ENCODE measurements around the gene DDX52. TPM values are rescaled to one million over a fixed set of nuclear protein-coding genes. Genes with fewer than 3 reads are reported as not detected.
"Not testable (repeated sequence)": the region's sequence is repeated elsewhere in the genome, so short reads cannot be mapped to it uniquely, and the experiment has no call there.

Gene DDX52
- total RNA-seq, 1 donor from 2014 or later: 55.1 TPM

DNA sequence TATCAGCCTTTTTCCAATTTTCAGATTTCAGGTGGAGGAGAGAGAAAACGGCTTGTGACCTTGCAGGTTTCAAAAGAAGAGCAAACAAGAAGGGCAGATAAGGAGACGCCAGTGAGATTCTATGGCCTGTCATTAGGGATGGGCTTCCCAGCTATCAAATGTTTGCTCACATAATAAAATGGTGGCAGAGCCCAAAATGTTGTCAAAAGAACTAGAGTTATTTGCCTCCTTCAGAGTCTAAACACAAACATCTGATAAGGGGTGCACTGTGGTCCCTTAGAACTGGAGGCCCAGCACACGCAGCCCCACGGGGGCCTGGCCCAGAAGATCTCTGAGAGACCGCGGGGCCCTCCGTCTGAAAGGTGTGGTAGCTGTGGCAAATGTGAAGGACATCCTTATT, 46.1 kb upstream of the DDX52 start:
- Histone ChIP-seq H4K20me1 (ENCODE audit: insufficient read depth, low read length) (no peaks in the 10 kb centered on the region), H3K4me2 (ENCODE audit: low read length) (no peak overlapping the region), H3K4me1 (ENCODE audit: insufficient read depth, low read length) (no peaks in the 10 kb centered on the region), H3K9me3 (ENCODE audit: insufficient read depth, low read depth, low read length) (no peaks in the 10 kb centered on the region), H3K27ac (ENCODE audit: low read depth, low read length) (no peak overlapping the region), H3K36me3 (ENCODE audit: insufficient read depth, low read length) (no peaks in the 10 kb centered on the region), H3K27me3 (ENCODE audit: insufficient read depth, low read length) (peaks cover 2% of the 10 kb centered on the region), H3K79me2 (ENCODE audit: insufficient read depth, low read length) (no peaks in the 10 kb centered on the region), H2AFZ (ENCODE audit: low read depth, low read length) (no peak overlapping the region), H3K9ac (ENCODE audit: low read length) (no peak overlapping the region), H3K4me3 (ENCODE audit: insufficient read depth, low read depth, low read length) (no peak overlapping the region)
- Mint-ChIP-seq H3K9me3 (ENCODE audit: unreplicated experiment) (no peaks in the 10 kb centered on the region), H3K27ac (ENCODE audit: unreplicated experiment) (no peak overlapping the region), H3K4me1 (ENCODE audit: low read depth, unreplicated experiment) (no peaks in the 10 kb centered on the region), H3K27me3 (ENCODE audit: low read depth, unreplicated experiment) (peaks cover 19% of the 10 kb centered on the region), H3K36me3 (ENCODE audit: low read depth, unreplicated experiment) (peaks cover 4% of the 10 kb centered on the region), H3K4me3 (ENCODE audit: unreplicated experiment) (no peak overlapping the region)
- TF ChIP-seq, protein P1, sequence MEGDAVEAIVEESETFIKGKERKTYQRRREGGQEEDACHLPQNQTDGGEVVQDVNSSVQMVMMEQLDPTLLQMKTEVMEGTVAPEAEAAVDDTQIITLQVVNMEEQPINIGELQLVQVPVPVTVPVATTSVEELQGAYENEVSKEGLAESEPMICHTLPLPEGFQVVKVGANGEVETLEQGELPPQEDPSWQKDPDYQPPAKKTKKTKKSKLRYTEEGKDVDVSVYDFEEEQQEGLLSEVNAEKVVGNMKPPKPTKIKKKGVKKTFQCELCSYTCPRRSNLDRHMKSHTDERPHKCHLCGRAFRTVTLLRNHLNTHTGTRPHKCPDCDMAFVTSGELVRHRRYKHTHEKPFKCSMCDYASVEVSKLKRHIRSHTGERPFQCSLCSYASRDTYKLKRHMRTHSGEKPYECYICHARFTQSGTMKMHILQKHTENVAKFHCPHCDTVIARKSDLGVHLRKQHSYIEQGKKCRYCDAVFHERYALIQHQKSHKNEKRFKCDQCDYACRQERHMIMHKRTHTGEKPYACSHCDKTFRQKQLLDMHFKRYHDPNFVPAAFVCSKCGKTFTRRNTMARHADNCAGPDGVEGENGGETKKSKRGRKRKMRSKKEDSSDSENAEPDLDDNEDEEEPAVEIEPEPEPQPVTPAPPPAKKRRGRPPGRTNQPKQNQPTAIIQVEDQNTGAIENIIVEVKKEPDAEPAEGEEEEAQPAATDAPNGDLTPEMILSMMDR (IDR thresholded peaks at IDR 0.05; ENCODE audit: insufficient read depth, low read depth, low read length): no peak
- TF ChIP-seq EZH2 (IDR thresholded peaks at IDR 0.05; ENCODE audit: insufficient read depth, low read length): no peak
- FAIRE-seq (no peak), DNase-seq (ENCODE audit: low read depth) (no peak)

DNA sequence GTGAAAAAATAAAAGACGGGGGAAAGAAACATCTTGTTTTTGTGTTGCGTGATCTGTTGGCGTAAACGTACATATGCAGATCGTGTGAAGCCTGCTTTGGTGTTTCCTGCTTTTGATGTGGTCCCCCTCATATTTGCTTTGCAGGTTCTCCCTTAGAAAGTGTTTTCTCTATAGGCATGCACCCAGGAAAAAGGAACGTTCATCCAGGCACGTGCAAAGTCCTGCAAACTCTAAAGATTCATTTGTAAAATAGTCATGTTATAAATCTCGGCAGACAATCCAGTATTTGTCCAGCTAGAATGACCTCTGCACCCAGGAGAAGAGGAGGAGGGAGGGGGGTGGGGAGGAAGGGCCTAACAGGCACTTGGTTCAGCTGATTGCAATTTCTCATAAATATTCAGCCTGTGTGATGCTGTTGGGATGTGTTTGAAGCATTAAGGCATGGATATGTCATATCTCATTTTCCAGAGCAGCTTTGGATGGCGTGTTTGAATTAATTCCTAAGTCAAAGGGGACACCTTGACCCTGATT, 40.3 kb upstream of the DDX52 start:
- Mint-ChIP-seq H3K4me1 (ENCODE audit: low read depth, unreplicated experiment) (no peaks in the 10 kb centered on the region), H3K4me3 (ENCODE audit: unreplicated experiment) (no peak overlapping the region), H3K27ac (ENCODE audit: unreplicated experiment) (no peak overlapping the region), H3K36me3 (ENCODE audit: low read depth, unreplicated experiment) (peaks cover 5% of the 10 kb centered on the region), H3K27me3 (ENCODE audit: low read depth, unreplicated experiment) (peaks cover 7% of the 10 kb centered on the region), H3K9me3 (ENCODE audit: unreplicated experiment) (no peaks in the 10 kb centered on the region)
- H3K79me2 ChIP-seq (ENCODE audit: insufficient read depth, low read length): no peaks in the 10 kb centered on the region
- H4K20me1 ChIP-seq (ENCODE audit: insufficient read depth, low read length): no peaks in the 10 kb centered on the region
- H3K9me3 ChIP-seq (ENCODE audit: insufficient read depth, low read depth, low read length): no peaks in the 10 kb centered on the region
- DNase-seq (ENCODE audit: low read depth) (no peak), FAIRE-seq (no peak)
- H3K4me2 ChIP-seq (ENCODE audit: low read length): no peak overlapping the region
- no peak overlapping the region for H3K4me3 ChIP-seq (ENCODE audit: insufficient read depth, low read depth, low read length)
- no peaks in the 10 kb centered on the region for H3K36me3 ChIP-seq (ENCODE audit: insufficient read depth, low read length)
- H2AFZ ChIP-seq (ENCODE audit: low read depth, low read length): no peak overlapping the region
- no peak overlapping the region for H3K27ac ChIP-seq (ENCODE audit: low read depth, low read length)
- H3K4me1 ChIP-seq (ENCODE audit: insufficient read depth, low read length): no peaks in the 10 kb centered on the region
- H3K9ac ChIP-seq (ENCODE audit: low read length): no peak overlapping the region
- H3K27me3 ChIP-seq (ENCODE audit: insufficient read depth, low read length): peaks cover under 1% of the 10 kb centered on the region
- TF ChIP-seq EZH2 (IDR thresholded peaks at IDR 0.05; ENCODE audit: insufficient read depth, low read length): no peak
- TF ChIP-seq, protein P1 (IDR thresholded peaks at IDR 0.05; ENCODE audit: insufficient read depth, low read depth, low read length): no peak

DNA sequence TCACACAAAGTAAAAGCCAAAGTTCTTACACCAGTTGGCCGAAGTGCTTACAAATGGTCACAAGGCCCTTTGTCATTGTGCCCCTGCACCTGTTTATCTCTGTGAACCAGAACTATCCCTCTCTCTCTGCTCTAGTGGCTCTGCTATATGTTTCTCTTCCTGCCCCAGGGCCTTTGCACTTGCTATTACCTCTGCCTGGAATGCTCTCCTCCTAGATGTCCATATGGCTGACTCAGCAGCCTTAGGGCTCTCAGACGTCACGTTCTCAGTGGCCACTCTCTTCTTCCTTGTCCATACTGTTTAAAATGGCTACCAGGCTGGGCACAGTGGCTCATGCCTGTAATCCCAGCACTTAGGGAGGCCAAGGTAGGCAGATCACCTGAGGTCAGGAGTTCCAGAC, 38.8 kb upstream of the DDX52 start:
- Histone ChIP-seq H3K9me3 (ENCODE audit: insufficient read depth, low read depth, low read length) (no peaks in the 10 kb centered on the region), H3K4me3 (ENCODE audit: insufficient read depth, low read depth, low read length) (no peak overlapping the region), H2AFZ (ENCODE audit: low read depth, low read length) (no peak overlapping the region), H3K4me2 (ENCODE audit: low read length) (no peak overlapping the region), H3K79me2 (ENCODE audit: insufficient read depth, low read length) (no peaks in the 10 kb centered on the region), H3K9ac (ENCODE audit: low read length) (no peak overlapping the region), H3K27me3 (ENCODE audit: insufficient read depth, low read length) (peaks cover 3% of the 10 kb centered on the region), H4K20me1 (ENCODE audit: insufficient read depth, low read length) (no peaks in the 10 kb centered on the region), H3K36me3 (ENCODE audit: insufficient read depth, low read length) (no peaks in the 10 kb centered on the region), H3K4me1 (ENCODE audit: insufficient read depth, low read length) (no peaks in the 10 kb centered on the region), H3K27ac (ENCODE audit: low read depth, low read length) (no peak overlapping the region)
- no peak for DNase-seq (ENCODE audit: low read depth)
- peaks cover 5% of the 10 kb centered on the region for H3K36me3 Mint-ChIP-seq (ENCODE audit: low read depth, unreplicated experiment)
- H3K27me3 Mint-ChIP-seq (ENCODE audit: low read depth, unreplicated experiment): peaks cover 5% of the 10 kb centered on the region
- no peak overlapping the region for H3K4me3 Mint-ChIP-seq (ENCODE audit: unreplicated experiment)
- TF ChIP-seq EZH2 (IDR thresholded peaks at IDR 0.05; ENCODE audit: insufficient read depth, low read length): no peak
- TF ChIP-seq, protein P1 (IDR thresholded peaks at IDR 0.05; ENCODE audit: insufficient read depth, low read depth, low read length): no peak
- no peak overlapping the region for H3K27ac Mint-ChIP-seq (ENCODE audit: unreplicated experiment)
- peaks cover 2% of the 10 kb centered on the region for H3K9me3 Mint-ChIP-seq (ENCODE audit: unreplicated experiment)
- H3K4me1 Mint-ChIP-seq (ENCODE audit: low read depth, unreplicated experiment): no peaks in the 10 kb centered on the region
- no peak for FAIRE-seq

DNA sequence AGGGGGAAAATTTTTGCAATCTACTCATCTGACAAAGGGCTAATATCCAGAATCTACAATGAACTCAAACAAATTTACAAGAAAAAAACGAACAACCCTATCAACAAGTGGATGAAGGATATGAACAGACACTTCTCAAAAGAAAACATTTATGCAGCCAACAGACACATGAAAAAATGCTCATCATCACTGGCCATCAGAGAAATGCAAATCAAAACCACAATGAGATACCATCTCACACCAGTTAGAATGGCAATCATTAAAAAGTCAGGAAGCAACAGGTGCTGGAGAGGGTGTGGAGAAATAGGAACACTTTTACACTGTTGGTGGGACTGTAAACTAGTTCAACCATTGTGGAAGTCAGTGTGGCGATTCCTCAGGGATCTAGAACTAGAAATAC, 36.7 kb upstream of the DDX52 start:
- not testable (repeated sequence) for H3K9me3 Mint-ChIP-seq (ENCODE audit: unreplicated experiment); H3K9me3 ChIP-seq (ENCODE audit: insufficient read depth, low read depth, low read length); H3K27ac ChIP-seq (ENCODE audit: low read depth, low read length); H3K27me3 Mint-ChIP-seq (ENCODE audit: low read depth, unreplicated experiment); H3K4me1 Mint-ChIP-seq (ENCODE audit: low read depth, unreplicated experiment); H2AFZ ChIP-seq (ENCODE audit: low read depth, low read length); H3K79me2 ChIP-seq (ENCODE audit: insufficient read depth, low read length); FAIRE-seq; H3K36me3 Mint-ChIP-seq (ENCODE audit: low read depth, unreplicated experiment); DNase-seq (ENCODE audit: low read depth); H3K4me1 ChIP-seq (ENCODE audit: insufficient read depth, low read length); H3K4me2 ChIP-seq (ENCODE audit: low read length); H3K4me3 Mint-ChIP-seq (ENCODE audit: unreplicated experiment); H3K4me3 ChIP-seq (ENCODE audit: insufficient read depth, low read depth, low read length); H3K9ac ChIP-seq (ENCODE audit: low read length); H4K20me1 ChIP-seq (ENCODE audit: insufficient read depth, low read length); H3K27ac Mint-ChIP-seq (ENCODE audit: unreplicated experiment); H3K27me3 ChIP-seq (ENCODE audit: insufficient read depth, low read length); H3K36me3 ChIP-seq (ENCODE audit: insufficient read depth, low read length)
